NT2/D1 (cell line): ENCODE results near the gene GSTO2.

Source experiments
- DNase-seq: peaks from one replicate; pipeline ENCODE4 v3.0.0-alpha.2; 2011; ENCODE audit warnings: low read depth, low spot score
- H3K27me3 ChIP-seq: 2 replicates; pipeline ENCODE4 v1.6.0; 2011; ENCODE audit warnings: mild to moderate bottlenecking; ENCODE audit not compliant: insufficient read length, insufficient read depth
- H3K36me3 ChIP-seq: 2 replicates; pipeline ENCODE4 v1.6.1; 2011; ENCODE audit warnings: mild to moderate bottlenecking, low read length, mixed read lengths; ENCODE audit not compliant: insufficient read depth, insufficient read length
- H3K4me1 ChIP-seq: 2 replicates; pipeline ENCODE4 v1.5.1; 2011; ENCODE audit not compliant: insufficient read depth, insufficient read length
- H3K4me3 ChIP-seq: 2 replicates; pipeline ENCODE4 v1.5.1; 2011; ENCODE audit warnings: low read depth; ENCODE audit not compliant: insufficient read length
- H3K9ac ChIP-seq: 2 replicates; pipeline ENCODE4 v1.6.0; 2011; ENCODE audit warnings: low read depth; ENCODE audit not compliant: insufficient read length
- H3K9me3 ChIP-seq: 2 replicates; pipeline ENCODE4 v1.5.1; 2011; ENCODE audit warnings: mild to moderate bottlenecking, low read length; ENCODE audit not compliant: insufficient read depth
- SUZ12 ChIP-seq: IDR thresholded peaks from 2 replicates; pipeline ENCODE4 v1.6.1; 2011; ENCODE audit not compliant: insufficient read length, insufficient read depth; ENCODE audit errors: extremely low read depth
- YY1 ChIP-seq: IDR thresholded peaks from 2 replicates; pipeline ENCODE4 v1.6.1; 2011; ENCODE audit not compliant: insufficient read length, insufficient read depth
- ZNF274 ChIP-seq: IDR thresholded peaks from 2 replicates; pipeline ENCODE4 v1.6.1; 2011; ENCODE audit warnings: mild to moderate bottlenecking, low read depth, low read length

Gene GSTO2

DNA sequence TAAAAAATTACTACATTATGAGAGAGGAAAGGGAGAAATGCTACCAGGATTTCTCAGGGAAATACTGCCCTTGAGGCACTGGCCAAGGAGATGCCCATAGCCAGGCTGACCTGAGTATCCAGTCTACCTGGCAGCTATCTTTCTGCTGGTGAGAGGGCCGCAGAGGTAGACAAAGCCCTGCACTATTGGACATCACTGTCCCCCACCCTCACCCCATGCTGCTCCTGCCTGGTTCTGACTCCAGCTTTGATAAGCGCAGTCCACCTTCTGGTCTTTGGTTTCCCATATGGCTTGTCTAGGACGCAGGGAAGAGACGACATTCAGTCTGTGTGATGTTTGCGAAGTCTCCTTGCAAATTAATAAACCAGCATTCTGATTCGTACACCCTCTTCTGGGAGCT is 65.6 kb downstream of the GSTO2 start:
- TF ChIP-seq YY1 (no peak), ZNF274 (no peak), SUZ12 (no peak)
- H3K9ac ChIP-seq: no peak overlapping the region
- no peaks in the 10 kb centered on the region for H3K9me3 ChIP-seq
- H3K36me3 ChIP-seq: peaks cover 16% of the 10 kb centered on the region
- H3K4me1 ChIP-seq: peaks cover 18% of the 10 kb centered on the region
- H3K4me3 ChIP-seq: no peak overlapping the region
- DNase-seq: no peak
- H3K27me3 ChIP-seq: peaks cover 7% of the 10 kb centered on the region

DNA sequence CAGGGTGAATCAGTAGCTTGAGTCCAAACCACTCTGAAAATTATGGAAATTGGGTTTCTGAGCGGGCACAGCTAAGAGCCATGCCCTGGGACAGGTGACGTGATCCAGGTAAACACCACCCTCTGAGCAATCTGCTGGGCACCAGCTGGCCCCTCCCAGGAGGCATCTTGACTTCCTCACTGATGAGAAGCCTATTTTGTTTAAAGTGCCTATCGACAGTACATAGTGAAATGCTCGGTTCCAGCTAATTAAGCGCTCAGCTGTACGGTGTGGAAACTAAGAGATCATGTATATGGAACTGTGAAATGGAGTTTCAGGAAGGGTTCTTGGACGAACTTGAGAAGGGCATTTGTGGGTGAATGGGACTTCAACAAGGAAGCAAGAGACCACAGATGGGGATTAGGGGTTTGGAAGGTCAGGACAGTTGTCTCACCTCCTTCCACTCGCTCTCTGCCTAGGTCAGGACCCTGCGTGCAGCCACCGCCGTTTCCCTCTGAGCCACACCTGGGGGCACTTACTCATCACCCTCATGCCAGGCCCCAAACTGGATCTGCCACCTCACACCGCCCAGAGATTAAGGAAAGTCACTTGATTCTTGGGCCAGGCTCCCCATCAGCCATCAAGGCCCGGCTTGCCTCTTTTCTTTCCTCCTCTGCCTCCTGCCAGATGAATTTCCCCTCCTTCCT is 66.1 kb downstream of the GSTO2 start:
- H3K27me3 ChIP-seq: peaks cover 12% of the 10 kb centered on the region
- no peak for DNase-seq
- H3K4me3 ChIP-seq: no peak overlapping the region
- peaks cover 16% of the 10 kb centered on the region for H3K36me3 ChIP-seq
- H3K9me3 ChIP-seq: no peaks in the 10 kb centered on the region
- no peak overlapping the region for H3K9ac ChIP-seq
- TF ChIP-seq YY1 (no peak), ZNF274 (no peak), SUZ12 (no peak)
- peaks cover 12% of the 10 kb centered on the region for H3K4me1 ChIP-seq

DNA sequence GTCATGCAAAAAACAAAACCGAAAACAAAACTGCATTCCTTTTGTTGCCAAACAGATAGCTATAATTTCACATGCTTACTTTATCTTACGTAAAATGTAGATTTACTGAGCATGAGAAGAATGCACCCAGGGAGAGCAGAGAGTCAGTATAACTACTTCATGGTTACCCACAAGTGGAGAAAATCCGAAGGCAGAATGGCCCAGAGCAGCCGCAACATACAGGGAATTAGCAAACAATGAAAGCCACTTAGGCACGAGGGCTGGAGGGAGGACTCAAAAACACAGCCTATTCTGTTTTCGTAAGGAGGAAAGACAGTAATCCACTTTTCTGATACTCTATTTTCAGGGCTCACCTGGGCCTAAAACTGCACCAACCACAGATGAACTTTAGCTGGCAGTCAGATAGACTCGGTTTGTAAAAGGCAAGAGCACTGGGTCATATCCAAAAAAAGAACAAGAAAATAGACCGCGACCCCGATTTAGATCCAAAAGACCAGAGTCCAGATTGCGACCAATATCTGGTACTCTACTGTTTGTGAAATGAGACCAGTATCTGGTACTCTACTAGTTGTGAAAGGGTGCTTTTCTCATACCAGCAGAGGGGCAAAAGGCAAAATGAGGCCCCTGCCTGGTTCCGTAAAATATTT is 68.0 kb downstream of the GSTO2 start:
- Histone ChIP-seq H3K9ac (peak overlapping the region; percentile 65), H3K9me3 (no peaks in the 10 kb centered on the region), H3K4me3 (peak overlapping the region; percentile 75), H3K27me3 (peaks cover 17% of the 10 kb centered on the region), H3K4me1 (peaks cover 9% of the 10 kb centered on the region), H3K36me3 (peaks cover 16% of the 10 kb centered on the region)
- TF ChIP-seq YY1: no peak
- TF ChIP-seq SUZ12: no peak
- no peak for TF ChIP-seq ZNF274
- no peak for DNase-seq

DNA sequence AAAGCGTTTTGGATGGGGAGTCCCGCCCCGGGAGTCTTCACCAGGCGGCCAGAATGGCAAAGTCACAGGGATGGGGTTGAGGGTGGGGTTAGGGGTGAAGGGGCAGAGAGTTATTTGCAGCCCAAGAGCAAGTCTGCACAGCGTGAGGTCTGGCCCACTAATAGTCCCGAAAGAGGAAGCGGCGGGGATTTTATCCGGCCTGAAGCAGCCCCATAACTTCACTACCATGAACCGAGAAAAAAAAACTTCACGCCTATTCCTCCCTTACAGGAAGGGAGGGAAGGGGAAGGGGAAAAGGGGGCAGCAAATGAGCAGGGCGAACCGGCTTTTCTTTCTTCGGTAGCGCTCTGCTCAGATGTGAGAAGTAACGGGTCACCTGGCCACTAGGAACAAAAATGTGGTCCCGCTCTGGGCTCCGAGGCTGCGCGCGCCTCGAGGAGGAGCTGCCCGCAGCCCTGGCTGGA is 68.6 kb downstream of the GSTO2 start:
- no peak for DNase-seq

DNA sequence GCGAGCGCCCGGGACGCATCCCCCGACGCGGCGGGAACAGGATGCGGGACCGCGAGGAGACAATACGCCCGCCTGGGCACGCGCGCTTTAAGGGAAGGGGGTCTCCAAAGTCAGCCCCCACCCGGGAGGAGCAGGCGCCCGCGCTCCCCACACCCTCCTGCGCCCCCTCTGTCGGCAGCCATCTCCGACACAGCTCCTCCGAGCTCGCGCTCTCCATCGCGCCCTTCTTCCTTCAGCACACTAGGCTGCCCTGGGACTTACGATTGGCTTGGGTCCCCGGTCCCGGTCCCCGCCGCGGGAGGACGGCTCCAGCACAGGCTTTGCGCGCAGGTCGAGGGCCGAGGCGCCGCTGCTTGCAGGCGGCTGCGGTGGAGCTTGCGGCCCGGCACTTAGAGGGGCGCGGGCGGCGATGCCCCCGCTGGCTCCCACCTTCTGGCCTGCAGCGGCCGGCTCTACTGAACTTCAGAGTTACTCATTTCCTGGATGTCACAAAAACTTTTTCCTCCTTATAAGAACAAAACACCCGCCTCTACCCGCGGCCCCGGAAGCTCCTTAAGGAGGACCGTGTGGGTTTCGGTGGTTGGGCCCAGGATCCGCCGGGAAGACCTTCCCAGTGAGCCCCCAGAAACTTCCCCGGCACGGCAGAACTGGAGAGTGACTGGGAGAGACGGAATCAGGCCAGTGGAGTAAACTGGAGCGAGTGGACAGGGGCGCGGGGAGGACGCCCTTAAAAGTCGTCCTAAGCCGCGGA is 69.2 kb downstream of the GSTO2 start, which contains the start of gene ITPRIP:
ITPRIP (minus strand) TSS at position 481 of the 751 bp plus-strand sequence. CDS start 22,414 bp downstream, outside the sequence.
- H3K36me3 ChIP-seq: peaks cover 16% of the 10 kb centered on the region
- peak within 1 kb of the TSS; percentile 79 for H3K9ac ChIP-seq
- peaks cover 17% of the 10 kb centered on the region for H3K27me3 ChIP-seq
- no peak for TF ChIP-seq SUZ12
- no peak for TF ChIP-seq YY1
- peak within 1 kb of the TSS; percentile 75 for H3K4me3 ChIP-seq
- DNase-seq: no peak
- H3K9me3 ChIP-seq: no peaks in the 10 kb centered on the region
- H3K4me1 ChIP-seq: peaks cover 7% of the 10 kb centered on the region

More for the DNA sequence above, 68.6 kb downstream of the GSTO2 start:
- Histone ChIP-seq H3K9me3 (no peaks in the 10 kb centered on the region), H3K4me1 (peaks cover 9% of the 10 kb centered on the region), H3K36me3 (peaks cover 16% of the 10 kb centered on the region), H3K4me3 (peak overlapping the region; percentile 75), H3K27me3 (peaks cover 17% of the 10 kb centered on the region), H3K9ac (peak overlapping the region; percentile 79)
- TF ChIP-seq ZNF274: no peak
- no peak for TF ChIP-seq SUZ12
- TF ChIP-seq YY1: no peak

DNA sequence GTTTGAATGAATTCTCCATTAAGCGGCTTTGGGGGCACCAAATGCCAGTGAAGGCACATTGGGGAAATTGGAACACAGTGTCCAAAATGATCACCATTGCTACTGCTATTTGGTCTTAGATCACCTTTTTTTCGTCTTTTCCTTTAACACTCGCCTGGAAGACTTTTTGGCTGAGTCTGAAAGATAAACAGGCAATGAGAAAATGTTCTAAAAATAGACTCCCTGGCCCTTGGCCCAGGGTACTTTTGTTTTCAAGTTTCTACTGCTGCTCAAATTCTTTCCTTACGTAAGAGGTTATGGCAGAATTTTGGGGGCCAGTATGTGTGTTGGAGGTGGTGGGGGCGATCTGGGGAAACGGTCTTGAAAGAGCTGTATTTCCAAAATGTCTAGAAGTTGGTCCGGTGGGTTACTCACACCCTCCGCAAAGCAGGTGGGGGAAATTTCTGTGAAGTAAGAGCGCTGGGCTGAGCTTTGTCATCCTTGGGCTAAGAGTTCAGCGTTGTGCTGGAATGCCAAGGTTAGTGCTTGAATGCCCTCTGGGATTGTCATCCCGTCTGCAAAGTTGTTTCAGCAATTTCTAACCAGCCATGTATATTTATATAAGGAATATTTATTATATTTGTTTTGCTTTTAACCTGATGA is 70.6 kb downstream of the GSTO2 start:
- TF ChIP-seq SUZ12: no peak
- TF ChIP-seq YY1: no peak
- no peak for TF ChIP-seq ZNF274
- peak overlapping the region; percentile 21 for H3K9ac ChIP-seq
- H3K4me3 ChIP-seq: peak overlapping the region; percentile 75
- H3K4me1 ChIP-seq: peaks cover 3% of the 10 kb centered on the region
- H3K9me3 ChIP-seq: no peaks in the 10 kb centered on the region
- no peak for DNase-seq
- H3K36me3 ChIP-seq: peaks cover 11% of the 10 kb centered on the region
- peaks cover 17% of the 10 kb centered on the region for H3K27me3 ChIP-seq
